Uterus (tissue), 2 donors: ENCODE results near the gene SLC27A1.

ENCODE experiments used
- POLR2A ChIP-seq, 2 donors: fragments of 450-650 bp; IDR thresholded peaks; one replicate each; pipeline ENCODE4 v1.6.1; 2016; ENCODE audit warnings: antibody characterized with exemption in 2 of 2, mild to moderate bottlenecking in 1 of 2, moderate library complexity in 1 of 2
- TF ChIP-seq, protein P1 (sequence below), 4 experiments: fragments of 200-600 bp in 2 of 4; fragments of 450-650 bp in 2 of 4; sonication (generic) in 2 of 4; IDR thresholded peaks; one replicate each; pipeline ENCODE4 v1.5.1; 2016 to 2019; ENCODE audit warnings: antibody characterized with exemption in 4 of 4, mild to moderate bottlenecking in 2 of 4, moderate library complexity in 1 of 4

DNA sequence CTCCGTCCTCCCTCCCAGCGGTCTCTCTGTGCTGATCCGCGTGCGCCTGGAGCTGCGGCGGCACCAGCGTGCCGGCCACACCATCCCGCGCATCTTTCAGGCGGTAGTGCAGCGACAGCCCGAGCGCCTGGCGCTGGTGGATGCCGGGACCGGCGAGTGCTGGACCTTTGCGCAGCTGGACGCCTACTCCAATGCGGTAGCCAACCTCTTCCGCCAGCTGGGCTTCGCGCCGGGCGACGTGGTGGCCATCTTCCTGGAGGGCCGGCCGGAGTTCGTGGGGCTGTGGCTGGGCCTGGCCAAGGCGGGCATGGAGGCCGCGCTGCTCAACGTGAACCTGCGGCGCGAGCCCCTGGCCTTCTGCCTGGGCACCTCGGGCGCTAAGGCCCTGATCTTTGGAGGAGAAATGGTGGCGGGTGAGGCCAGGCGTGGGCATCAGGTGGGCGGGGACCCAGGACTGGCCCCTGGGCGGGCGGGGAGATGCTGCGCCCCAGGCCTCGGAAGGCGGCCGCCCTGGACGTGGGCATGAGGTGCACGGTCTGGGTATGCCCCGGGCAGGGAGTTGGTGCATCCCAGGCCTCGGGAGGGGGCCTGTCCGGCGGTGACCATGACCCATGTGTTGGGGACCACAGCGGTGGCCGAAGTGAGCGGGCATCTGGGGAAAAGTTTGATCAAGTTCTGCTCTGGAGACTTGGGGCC, 16.4 kb downstream of the SLC27A1 start:
- TF ChIP-seq, protein P1, sequence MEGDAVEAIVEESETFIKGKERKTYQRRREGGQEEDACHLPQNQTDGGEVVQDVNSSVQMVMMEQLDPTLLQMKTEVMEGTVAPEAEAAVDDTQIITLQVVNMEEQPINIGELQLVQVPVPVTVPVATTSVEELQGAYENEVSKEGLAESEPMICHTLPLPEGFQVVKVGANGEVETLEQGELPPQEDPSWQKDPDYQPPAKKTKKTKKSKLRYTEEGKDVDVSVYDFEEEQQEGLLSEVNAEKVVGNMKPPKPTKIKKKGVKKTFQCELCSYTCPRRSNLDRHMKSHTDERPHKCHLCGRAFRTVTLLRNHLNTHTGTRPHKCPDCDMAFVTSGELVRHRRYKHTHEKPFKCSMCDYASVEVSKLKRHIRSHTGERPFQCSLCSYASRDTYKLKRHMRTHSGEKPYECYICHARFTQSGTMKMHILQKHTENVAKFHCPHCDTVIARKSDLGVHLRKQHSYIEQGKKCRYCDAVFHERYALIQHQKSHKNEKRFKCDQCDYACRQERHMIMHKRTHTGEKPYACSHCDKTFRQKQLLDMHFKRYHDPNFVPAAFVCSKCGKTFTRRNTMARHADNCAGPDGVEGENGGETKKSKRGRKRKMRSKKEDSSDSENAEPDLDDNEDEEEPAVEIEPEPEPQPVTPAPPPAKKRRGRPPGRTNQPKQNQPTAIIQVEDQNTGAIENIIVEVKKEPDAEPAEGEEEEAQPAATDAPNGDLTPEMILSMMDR (IDR thresholded peaks at IDR 0.05), result no peak
- TF ChIP-seq POLR2A (IDR thresholded peaks at IDR 0.05), result no peak
